ENCODE measurements around the gene VPS52.

DNA sequence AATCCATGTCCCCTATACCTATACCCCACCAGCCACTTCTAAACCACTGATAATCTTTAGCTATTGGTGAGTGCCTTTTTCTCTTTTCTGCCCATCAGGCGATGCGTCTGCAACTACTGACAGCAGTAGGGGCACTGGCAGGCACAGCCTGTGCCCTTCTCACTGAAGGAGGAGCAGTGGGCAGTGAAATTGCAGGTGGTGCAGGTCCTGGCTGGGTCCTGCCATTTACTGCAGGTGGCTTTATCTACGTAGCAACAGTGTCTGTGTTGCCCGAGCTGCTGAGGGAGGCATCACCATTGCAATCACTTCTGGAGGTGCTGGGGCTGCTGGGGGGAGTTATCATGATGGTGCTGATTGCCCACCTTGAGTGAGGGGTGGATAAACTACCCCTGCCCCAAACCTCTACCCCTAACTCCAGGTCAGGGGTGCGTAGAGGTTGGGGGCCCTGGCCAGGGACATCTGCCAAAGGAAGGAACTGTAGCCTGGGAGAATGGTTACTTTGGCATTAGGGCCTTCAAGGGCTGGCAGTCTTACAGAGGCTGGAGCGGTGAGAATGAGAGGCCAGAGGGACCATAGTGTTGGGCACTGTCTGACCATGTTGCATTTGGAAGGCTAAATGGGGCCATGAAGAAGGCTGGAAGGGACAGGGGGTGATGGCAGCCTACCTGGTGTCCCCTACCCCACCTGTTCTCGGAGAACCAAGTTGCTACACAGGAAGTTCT, 68.1 kb downstream of the VPS52 start:
- TF ChIP-seq CTCF (IDR thresholded peaks at IDR 0.05) (no peak), POLR2A (IDR thresholded peaks at IDR 0.05) (no peak)
